Measurements from ENCODE around the gene SDK1. TPM values are rescaled to one million over a fixed set of nuclear protein-coding genes. Genes with fewer than 3 reads are reported as not detected.

SDK1 gene
- total and polyA plus RNA-seq, 2 of the 8 experiments (the other 6 are each of a cell fraction or from before 2014, with no cell fraction given): 3.3 to 7.2 TPM

DNA sequence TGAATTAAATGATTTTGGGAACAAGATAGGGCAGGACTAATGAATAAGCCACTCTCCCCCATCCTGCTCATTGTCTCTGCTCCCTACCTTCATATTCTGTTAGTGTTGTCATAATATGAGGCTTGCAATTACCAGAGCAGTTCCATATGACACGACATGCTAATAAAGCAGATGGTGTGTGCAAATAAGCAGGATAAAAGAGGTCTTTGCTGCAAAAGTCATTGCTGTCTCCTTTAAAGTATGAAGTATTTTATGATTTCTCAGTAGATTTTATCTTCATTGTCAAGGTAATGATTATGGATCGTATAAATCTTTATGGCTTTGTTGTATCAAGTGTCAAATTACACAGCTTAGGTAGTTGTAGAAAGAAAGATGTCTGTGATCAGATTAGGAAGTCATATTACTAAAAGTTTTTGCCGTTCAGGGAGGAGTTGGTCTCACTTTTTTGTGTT, 114.8 kb downstream of the SDK1 start (continued):
- TF ChIP-seq, protein P1, sequence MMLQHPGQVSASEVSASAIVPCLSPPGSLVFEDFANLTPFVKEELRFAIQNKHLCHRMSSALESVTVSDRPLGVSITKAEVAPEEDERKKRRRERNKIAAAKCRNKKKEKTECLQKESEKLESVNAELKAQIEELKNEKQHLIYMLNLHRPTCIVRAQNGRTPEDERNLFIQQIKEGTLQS (IDR thresholded peaks at IDR 0.05; ENCODE audit: insufficient read depth, low read depth, low read length): no peak
- TF ChIP-seq, protein P2, sequence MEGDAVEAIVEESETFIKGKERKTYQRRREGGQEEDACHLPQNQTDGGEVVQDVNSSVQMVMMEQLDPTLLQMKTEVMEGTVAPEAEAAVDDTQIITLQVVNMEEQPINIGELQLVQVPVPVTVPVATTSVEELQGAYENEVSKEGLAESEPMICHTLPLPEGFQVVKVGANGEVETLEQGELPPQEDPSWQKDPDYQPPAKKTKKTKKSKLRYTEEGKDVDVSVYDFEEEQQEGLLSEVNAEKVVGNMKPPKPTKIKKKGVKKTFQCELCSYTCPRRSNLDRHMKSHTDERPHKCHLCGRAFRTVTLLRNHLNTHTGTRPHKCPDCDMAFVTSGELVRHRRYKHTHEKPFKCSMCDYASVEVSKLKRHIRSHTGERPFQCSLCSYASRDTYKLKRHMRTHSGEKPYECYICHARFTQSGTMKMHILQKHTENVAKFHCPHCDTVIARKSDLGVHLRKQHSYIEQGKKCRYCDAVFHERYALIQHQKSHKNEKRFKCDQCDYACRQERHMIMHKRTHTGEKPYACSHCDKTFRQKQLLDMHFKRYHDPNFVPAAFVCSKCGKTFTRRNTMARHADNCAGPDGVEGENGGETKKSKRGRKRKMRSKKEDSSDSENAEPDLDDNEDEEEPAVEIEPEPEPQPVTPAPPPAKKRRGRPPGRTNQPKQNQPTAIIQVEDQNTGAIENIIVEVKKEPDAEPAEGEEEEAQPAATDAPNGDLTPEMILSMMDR (IDR thresholded peaks at IDR 0.05; ENCODE audit: control extremely low read depth in 1 of 3, insufficient read depth in 1 of 3, low read depth in 1 of 3, low read length in 3 of 3): no peak
- no peak for TF ChIP-seq MAFK (IDR thresholded peaks at IDR 0.05; ENCODE audit: low read depth, low read length)
- no peak for TF ChIP-seq POU5F1 (IDR thresholded peaks at IDR 0.05; ENCODE audit: low read depth, low read length)
